Activated T-cell treated with anti-CD3 and anti-CD28 coated beads for 1 hour (primary cell): Measurements from ENCODE around the gene USP17L21.
"Not testable (repeated sequence)": the region's sequence is repeated elsewhere in the genome, so short reads cannot be mapped to it uniquely, and the experiment has no call there.

ENCODE experiments used
- DNase-seq: peaks from one replicate; pipeline ENCODE4 v3.0.0-alpha.2; 2020; ENCODE audit warnings: low read depth

Gene USP17L21, protein sequence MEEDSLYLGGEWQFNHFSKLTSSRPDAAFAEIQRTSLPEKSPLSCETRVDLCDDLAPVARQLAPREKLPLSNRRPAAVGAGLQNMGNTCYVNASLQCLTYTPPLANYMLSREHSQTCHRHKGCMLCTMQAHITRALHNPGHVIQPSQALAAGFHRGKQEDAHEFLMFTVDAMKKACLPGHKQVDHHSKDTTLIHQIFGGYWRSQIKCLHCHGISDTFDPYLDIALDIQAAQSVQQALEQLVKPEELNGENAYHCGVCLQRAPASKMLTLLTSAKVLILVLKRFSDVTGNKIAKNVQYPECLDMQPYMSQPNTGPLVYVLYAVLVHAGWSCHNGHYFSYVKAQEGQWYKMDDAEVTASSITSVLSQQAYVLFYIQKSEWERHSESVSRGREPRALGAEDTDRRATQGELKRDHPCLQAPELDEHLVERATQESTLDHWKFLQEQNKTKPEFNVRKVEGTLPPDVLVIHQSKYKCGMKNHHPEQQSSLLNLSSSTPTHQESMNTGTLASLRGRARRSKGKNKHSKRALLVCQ

DNA sequence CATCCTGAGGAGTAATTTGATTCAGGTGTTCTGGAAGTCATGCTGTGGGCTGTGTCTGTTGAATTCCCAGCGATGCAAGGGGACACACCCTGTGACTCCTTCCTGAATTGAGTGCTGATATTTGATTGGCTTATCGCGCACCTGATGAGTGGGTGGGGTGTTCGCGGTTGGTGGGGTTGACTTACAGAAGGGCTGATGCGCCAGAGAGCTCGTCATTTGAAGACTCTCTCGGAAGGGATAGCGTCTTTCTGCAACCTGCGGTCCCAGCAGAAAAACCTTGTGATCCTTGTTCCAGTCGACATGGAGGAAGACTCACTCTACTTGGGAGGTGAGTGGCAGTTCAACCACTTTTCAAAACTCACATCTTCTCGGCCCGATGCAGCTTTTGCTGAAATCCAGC, at the start of gene USP17L21:
Gene USP17L21, plus strand, starts transcription at position 301 of the 400 bp plus-strand sequence. Its CDS starts 0 bp downstream, at position 301.
- DNase-seq: not testable (repeated sequence)

DNA sequence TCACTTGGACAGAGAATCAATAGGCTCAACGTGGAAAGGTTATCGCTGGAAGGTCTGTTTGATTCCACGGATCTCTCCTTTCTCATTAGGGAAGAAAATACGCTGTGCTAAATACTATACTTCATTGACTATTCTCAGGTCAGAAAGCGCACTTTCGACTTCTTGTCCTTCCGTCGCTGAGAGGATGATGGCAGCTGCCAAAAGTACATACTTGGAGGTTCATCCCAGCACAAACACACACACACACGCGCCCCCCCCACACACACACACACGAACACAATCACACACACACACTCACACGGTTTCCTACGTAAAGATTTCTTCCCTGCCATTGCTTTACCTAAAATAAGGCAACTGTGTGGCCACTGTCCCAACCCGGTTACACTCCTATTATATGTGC, 48.0 kb upstream of the USP17L21 start:
- not testable (repeated sequence) for DNase-seq

DNA sequence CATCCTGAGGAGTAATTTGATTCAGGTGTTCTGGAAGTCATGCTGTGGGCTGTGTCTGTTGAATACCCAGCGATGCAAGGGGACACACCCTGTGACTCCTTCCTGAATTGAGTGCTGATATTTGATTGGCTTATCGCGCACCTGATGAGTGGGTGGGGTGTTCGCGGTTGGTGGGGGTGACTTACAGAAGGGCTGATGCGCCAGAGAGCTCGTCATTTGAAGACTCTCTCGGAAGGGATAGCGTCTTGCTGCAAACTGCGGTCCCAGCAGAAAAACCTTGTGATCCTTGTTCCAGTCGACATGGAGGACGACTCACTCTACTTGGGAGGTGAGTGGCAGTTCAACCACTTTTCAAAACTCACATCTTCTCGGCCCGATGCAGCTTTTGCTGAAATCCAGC, 47.6 kb upstream of the USP17L21 start, which contains the start of gene USP17L11:
Gene USP17L11, plus strand, starts transcription at position 301 of the 400 bp plus-strand sequence. Its CDS starts 0 bp downstream, at position 301.
- DNase-seq: not testable (repeated sequence)

DNA sequence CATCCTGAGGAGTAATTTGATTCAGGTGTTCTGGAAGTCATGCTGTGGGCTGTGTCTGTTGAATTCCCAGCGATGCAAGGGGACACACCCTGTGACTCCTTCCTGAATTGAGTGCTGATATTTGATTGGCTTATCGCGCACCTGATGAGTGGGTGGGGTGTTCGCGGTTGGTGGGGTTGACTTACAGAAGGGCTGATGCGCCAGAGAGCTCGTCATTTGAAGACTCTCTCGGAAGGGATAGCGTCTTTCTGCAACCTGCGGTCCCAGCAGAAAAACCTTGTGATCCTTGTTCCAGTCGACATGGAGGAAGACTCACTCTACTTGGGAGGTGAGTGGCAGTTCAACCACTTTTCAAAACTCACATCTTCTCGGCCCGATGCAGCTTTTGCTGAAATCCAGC, 42.8 kb upstream of the USP17L21 start, which contains the start of gene USP17L12:
Gene USP17L12, plus strand, starts transcription at position 301 of the 400 bp plus-strand sequence. Its CDS starts 0 bp downstream, at position 301.
- DNase-seq: not testable (repeated sequence)

DNA sequence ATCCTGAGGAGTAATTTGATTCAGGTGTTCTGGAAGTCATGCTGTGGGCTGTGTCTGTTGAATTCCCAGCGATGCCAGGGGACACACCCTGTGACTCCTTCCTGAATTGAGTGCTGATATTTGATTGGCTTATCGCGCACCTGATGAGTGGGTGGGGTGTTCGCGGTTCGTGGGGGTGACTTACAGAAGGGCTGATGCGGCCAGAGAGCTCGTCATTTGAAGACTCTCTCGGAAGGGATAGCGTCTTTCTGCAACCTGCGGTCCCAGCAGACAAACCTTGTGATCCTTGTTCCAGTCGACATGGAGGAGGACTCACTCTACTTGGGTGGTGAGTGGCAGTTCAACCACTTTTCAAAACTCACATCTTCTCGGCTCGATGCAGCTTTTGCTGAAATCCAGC, 38.1 kb upstream of the USP17L21 start, which contains the start of gene USP17L13:
Gene USP17L13, plus strand, starts transcription at position 301 of the 400 bp plus-strand sequence. Its CDS starts 0 bp downstream, at position 301.
- not testable (repeated sequence) for DNase-seq

DNA sequence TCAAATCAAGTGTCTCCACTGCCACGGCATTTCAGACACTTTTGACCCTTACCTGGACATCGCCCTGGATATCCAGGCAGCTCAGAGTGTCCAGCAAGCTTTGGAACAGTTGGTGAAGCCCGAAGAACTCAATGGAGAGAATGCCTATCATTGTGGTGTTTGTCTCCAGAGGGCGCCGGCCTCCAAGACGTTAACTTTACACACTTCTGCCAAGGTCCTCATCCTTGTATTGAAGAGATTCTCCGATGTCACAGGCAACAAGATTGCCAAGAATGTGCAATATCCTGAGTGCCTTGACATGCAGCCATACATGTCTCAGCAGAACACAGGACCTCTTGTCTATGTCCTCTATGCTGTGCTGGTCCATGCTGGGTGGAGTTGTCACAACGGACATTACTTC, 32.4 kb upstream of the USP17L21 start:
- DNase-seq: not testable (repeated sequence)

DNA sequence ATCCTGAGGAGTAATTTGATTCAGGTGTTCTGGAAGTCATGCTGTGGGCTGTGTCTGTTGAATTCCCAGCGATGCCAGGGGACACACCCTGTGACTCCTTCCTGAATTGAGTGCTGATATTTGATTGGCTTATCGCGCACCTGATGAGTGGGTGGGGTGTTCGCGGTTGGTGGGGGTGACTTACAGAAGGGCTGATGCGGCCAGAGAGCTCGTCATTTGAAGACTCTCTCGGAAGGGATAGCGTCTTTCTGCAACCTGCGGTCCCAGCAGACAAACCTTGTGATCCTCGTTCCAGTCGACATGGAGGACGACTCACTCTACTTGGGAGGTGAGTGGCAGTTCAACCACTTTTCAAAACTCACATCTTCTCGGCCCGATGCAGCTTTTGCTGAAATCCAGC, 28.6 kb upstream of the USP17L21 start, which contains the start of gene USP17L15:
Gene USP17L15, plus strand, starts transcription at position 301 of the 400 bp plus-strand sequence. Its CDS starts 0 bp downstream, at position 301.
- DNase-seq: not testable (repeated sequence)

DNA sequence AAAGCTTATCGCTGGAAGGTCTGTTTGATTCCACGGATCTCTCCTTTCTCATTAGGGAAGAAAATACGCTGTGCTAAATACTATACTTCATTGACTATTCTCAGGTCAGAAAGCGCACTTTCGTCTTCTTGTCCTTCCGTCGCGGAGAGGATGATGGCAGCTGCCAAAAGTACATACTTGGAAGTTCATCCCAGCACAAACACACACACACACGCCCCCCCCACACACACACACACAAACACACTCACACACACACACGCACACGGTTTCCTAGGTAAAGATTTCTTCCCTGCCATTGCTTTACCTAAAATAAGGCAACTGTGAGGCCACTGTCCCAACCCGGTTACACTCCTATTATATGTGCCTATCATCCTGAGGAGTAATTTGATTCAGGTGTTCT, 24.2 kb upstream of the USP17L21 start:
- DNase-seq: not testable (repeated sequence)

DNA sequence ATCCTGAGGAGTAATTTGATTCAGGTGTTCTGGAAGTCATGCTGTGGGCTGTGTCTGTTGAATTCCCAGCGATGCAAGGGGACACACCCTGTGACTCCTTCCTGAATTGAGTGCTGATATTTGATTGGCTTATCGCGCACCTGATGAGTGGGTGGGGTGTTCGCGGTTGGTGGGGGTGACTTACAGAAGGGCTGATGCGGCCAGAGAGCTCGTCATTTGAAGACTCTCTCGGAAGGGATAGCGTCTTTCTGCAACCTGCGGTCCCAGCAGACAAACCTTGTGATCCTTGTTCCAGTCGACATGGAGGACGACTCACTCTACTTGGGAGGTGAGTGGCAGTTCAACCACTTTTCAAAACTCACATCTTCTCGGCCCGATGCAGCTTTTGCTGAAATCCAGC, 19.1 kb upstream of the USP17L21 start, which contains the start of gene USP17L17:
Gene USP17L17, plus strand, starts transcription at position 301 of the 400 bp plus-strand sequence. Its CDS starts 0 bp downstream, at position 301.
- DNase-seq: not testable (repeated sequence)

DNA sequence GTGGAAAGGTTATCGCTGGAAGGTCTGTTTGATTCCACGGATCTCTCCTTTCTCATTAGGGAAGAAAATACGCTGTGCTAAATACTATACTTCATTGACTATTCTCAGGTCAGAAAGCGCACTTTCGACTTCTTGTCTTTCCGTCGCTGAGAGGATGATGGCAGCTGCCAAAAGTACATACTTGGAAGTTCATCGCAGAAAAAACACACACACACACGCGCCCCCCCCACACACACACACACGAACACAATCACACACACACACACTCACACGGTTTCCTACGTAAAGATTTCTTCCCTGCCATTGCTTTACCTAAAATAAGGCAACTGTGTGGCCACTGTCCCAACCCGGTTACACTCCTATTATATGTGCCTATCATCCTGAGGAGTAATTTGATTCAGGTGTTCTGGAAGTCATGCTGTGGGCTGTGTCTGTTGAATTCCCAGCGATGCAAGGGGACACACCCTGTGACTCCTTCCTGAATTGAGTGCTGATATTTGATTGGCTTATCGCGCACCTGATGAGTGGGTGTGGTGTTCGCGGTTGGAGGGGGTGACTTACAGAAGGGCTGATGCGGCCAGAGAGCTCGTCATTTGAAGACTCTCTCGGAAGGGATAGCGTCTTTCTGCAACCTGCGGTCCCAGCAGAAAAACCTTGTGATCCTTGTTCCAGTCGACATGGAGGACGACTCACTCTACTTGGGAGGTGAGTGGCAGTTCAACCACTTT, 14.6 kb upstream of the USP17L21 start, which contains the start of gene USP17L18:
Gene USP17L18, plus strand, starts transcription at position 678 of the 728 bp plus-strand sequence. Its CDS starts 0 bp downstream, at position 678.
- not testable (repeated sequence) for DNase-seq

DNA sequence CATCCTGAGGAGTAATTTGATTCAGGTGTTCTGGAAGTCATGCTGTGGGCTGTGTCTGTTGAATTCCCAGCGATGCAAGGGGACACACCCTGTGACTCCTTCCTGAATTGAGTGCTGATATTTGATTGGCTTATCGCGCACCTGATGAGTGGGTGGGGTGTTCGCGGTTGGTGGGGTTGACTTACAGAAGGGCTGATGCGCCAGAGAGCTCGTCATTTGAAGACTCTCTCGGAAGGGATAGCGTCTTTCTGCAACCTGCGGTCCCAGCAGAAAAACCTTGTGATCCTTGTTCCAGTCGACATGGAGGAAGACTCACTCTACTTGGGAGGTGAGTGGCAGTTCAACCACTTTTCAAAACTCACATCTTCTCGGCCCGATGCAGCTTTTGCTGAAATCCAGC, 9.6 kb upstream of the USP17L21 start, which contains the start of gene USP17L19:
Gene USP17L19, plus strand, starts transcription at position 301 of the 400 bp plus-strand sequence. Its CDS starts 0 bp downstream, at position 301.
- not testable (repeated sequence) for DNase-seq

DNA sequence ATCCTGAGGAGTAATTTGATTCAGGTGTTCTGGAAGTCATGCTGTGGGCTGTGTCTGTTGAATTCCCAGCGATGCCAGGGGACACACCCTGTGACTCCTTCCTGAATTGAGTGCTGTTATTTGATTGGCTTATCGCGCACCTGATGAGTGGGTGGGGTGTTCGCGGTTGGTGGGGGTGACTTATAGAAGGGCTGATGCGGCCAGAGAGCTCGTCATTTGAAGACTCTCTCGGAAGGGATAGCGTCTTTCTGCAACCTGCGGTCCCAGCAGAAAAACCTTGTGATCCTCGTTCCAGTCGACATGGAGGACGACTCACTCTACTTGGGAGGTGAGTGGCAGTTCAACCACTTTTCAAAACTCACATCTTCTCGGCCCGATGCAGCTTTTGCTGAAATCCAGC, 4.8 kb upstream of the USP17L21 start, which contains the start of gene USP17L20:
Gene USP17L20, plus strand, starts transcription at position 301 of the 400 bp plus-strand sequence. Its CDS starts 0 bp downstream, at position 301.
- DNase-seq: not testable (repeated sequence)

DNA sequence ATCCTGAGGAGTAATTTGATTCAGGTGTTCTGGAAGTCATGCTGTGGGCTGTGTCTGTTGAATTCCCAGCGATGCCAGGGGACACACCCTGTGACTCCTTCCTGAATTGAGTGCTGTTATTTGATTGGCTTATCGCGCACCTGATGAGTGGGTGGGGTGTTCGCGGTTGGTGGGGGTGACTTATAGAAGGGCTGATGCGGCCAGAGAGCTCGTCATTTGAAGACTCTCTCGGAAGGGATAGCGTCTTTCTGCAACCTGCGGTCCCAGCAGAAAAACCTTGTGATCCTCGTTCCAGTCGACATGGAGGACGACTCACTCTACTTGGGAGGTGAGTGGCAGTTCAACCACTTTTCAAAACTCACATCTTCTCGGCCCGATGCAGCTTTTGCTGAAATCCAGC, 4.6 kb downstream of the USP17L21 start, which contains the start of gene USP17L22:
Gene USP17L22, plus strand, starts transcription at position 301 of the 400 bp plus-strand sequence. Its CDS starts 0 bp downstream, at position 301.
- DNase-seq: not testable (repeated sequence)

DNA sequence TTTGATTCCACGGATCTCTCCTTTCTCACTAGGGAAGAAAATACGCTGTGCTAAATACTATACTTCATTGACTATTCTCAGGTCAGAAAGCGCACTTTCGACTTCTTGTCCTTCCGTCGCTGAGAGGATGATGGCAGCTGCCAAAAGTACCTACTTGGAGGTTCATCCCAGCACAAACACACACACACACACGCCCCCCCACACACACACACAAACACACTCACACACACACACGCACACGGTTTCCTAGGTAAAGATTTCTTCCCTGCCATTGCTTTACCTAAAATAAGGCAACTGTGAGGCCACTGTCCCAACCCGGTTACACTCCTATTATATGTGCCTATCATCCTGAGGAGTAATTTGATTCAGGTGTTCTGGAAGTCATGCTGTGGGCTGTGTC, 9.0 kb downstream of the USP17L21 start:
- DNase-seq: peak; percentile 11
